NCI-H510A treated with DMSO at 0.1 percent for 48 hours (cell line): ENCODE data around the gene FLNB.
"Not testable (repeated sequence)": the region's sequence is repeated elsewhere in the genome, so short reads cannot be mapped to it uniquely, and the experiment has no call there.

Experiments used
- DNase-seq: peaks from one replicate; lab custom pipeline; 2025; lab: John Stamatoyannopoulos, UW

Gene FLNB

DNA sequence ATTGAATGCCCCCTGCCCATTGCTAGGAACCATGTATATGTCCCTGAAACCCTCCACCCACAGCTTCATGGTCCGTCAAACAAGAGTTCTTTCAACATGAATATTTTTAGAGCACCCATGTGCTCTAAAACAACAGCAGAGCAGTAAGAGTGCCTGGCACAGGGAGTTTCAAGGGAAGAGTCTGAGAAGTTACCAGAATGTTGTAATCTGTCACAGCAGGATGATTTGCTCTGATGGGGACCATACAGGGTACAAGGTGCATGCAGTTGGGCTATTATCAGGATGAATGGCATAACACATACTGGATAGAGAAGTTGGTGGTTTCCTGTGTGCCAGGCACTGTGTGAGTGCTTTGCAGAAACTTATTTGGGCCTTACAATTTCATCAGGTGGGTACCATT, 27.8 kb upstream of the FLNB start:
- DNase-seq, result no peak

DNA sequence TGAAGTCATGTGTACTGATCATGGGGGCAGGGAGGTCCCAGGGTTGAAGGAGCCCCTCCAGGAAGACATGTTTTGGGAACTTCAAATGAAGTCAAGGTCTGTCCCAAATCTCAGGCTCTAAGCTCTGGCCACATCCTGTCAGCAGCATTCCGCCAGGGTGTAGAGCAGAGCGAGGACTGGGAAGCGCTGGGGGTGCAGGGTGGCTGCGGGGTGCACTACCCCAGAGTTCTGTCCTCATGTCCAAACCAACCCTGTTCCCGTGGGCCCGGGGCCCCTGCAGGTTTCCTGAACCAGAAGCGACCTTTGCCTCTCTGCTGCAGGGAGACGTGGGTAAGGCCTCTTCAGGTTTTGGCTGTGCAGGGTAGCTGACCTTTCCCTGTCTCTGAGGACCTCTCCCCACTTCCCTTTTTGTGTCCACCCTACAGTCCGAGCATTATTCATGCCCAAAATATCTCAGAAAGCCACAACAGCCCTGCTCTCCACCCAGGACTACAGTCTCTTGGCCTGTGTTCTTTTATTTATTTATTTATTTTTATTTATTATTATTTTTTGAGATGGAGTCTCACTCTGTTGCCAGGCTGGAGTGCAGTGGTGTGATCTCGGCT, 26.6 kb upstream of the FLNB start:
- no peak for DNase-seq

DNA sequence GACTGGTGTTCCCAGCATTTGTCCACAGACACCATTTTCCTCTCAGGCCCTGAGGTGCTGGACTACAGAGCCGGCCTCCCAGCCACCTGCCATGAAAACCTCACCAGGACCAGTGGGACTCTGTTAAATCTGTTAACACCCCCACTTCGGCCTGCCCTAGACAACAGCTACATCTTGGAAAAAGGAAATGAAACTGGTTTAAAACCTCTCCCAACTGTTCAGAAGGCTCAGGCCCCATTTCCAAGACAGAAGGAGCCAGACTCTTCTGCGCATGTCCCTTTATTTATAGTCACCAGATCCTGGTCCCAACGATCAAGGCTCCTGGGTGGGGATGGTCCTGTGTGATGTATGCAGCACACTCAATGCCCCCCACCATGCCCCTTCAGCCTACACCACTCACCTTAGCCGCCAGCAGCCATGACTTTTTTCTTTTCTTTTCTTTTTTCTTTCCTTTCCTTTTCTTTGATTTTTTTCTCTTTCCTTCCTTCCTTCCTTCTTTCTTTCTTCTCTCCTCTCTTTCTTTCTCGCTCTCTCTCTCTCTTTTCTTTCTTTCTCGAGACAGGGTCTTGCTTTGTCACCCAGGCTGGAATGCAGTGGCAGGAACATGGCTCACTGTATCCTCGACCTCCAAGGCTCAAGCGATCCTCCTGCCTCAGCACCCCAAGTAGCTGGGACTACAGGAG, 25.5 kb upstream of the FLNB start:
- no peak for DNase-seq

DNA sequence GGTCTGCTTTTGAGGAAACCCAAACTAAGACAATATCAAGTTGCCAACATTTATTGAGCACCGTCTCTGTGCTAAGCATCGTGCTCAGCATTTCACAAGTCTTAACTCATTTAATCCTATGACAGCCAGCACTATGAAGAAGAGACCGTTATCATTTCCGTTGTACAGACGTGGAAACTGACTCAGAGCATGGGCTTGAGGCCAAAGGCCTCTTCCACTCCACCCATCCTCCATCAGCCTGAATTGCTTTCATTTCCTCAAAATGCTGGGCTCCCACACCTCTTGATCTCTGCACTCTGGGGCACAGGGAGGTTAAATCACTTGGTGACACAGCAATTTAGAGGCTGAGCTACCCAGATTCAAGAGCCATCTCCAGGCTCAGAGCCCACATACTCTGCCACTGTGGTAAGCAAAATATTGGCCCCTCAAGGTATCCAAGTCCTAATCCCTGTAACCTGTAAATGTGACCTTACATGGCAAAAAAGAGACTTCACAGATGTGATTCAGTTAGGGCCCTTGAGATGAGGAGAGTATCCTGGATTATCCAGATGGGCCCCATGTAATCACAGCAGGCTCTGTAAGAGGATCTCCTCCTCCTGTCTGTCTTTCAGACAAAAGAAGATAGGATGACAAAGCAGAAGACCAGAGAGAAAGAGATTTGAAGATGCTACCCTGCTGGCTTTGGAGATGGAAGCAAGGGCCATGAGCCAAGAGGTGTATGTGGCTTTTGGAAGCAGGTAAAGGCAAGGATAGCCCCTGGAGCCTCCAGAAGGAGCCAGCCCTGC, 24.3 kb upstream of the FLNB start:
- DNase-seq, result no peak

- no peak for DNase-seq
Measured at GRCh38 chr3:57985176-57985983, 22.8 kb upstream of the FLNB start.

GRCh38 chr3:57985984-57986246, 22.3 kb upstream of the FLNB start:
- DNase-seq, result no peak

GRCh38 chr3:57986261-57986660, 22.0 kb upstream of the FLNB start:
- no peak for DNase-seq

DNA sequence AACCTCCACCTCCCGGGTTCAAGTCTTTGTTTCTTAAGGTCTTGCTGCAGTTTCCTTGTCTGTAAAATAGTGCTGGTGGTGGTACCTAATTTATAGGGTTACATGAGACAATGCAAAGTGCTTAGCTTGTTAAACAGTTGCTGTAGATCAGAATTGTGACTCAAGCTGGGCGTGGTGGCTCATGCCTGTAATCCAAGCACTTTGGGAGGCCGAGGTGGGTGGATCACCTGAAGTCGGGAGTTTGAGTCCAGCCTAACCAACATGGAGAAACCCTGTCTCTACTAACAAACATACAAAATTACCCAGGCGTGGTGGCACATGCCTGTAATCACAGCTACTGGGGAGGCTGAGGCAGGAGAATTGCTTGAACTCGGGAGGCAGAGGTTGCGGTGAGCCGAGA, 19.0 kb upstream of the FLNB start:
- not testable (repeated sequence) for DNase-seq

DNA sequence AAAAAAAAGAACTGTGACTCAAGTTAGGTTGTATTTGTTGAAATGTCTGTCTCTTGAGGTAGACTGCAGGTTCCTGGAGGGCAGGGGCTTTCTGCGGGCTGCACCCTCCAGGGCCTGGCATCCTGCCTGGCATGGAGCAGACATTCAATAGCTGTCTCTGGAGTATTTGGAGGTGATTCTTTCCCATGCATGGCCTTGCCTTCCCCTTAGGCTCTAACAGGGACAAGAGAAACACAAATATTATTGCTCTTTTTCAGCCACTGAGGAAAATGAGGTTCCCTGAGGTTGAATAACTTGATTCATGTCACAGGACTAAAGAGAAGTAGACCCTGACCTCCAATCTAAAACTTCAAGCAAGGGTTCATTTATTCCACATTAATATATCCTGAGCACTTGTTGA, 18.6 kb upstream of the FLNB start:
- no peak for DNase-seq

GRCh38 chr3:57992452-57993213, 15.6 kb upstream of the FLNB start:
- DNase-seq, result no peak

GRCh38 chr3:57998366-57999283, 9.6 kb upstream of the FLNB start:
- DNase-seq, result no peak

- no peak for DNase-seq
Measured at GRCh38 chr3:57999417-58000115, 8.7 kb upstream of the FLNB start.

GRCh38 chr3:58000306-58001085, 7.7 kb upstream of the FLNB start:
- DNase-seq, result no peak

DNA sequence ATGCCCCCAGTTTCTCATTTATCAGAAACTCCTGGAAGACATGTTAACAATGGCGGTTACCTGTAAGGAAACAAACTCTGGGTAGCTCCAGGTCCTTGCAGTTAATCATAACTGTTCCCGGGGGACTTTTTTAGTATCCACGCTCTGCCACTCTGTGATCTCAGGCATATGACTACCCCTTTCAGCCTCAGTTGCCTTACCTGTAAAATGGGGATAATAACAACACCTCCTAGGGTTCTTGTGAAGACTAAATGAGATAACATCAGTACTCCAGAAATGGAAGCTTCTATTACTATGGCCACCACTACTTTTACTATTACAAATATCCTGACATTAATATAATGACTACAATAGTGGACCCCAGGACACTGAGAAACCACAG, 7.1 kb upstream of the FLNB start:
- no peak for DNase-seq

GRCh38 chr3:58001979-58002378, 6.2 kb upstream of the FLNB start:
- DNase-seq, result no peak

DNA sequence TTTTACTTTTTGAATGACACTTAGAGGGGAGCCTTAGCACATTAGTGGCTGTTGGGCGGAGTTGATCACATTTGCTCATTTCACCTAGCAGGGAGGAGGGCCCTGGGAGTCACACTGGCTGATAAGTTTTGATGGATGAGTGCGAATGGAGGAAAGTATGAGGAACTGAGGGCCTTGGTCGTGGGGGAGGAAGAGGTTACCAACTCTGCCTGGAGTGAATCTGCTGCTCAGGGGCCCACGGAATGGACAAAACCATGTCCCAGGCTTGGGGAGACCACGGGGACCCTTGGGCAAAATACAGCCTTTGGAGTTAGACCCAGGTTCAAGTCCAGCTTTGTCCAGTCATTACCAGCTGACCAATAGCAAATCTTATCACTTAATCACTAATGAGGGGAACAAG, 5.1 kb upstream of the FLNB start:
- no peak for DNase-seq

DNA sequence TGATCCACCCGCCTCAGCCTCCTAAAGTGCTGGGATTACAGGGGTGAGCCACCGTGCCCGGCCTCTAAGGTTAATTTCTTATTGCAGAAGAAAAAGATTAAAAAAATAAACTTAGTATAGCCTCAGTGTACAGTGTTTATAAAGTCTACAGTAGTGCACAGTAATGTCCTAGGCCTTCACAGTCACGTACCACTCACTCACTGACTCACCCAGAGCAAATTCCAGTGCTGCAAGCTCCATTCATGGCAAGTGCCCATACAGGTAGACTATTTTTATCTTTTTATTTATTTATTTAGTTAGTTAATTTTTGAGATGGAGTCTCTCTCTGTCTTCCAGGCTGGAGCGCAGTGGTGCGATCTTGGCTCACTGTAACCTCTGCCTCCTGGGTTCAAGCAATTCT, 3.2 kb upstream of the FLNB start:
- DNase-seq, result no peak

- DNase-seq, result no peak
Measured at GRCh38 chr3:58005669-58006068, 2.6 kb upstream of the FLNB start.

- no peak for DNase-seq
Measured at GRCh38 chr3:58006661-58007060, 1.6 kb upstream of the FLNB start.
